ENCODE results near the gene TRIL. TPM values are rescaled to one million over a fixed set of nuclear protein-coding genes. Genes with fewer than 3 reads are reported as not detected.

TRIL gene
- total RNA-seq, 1 donor from 2014 or later, result 4.0 TPM

- H3K27me3 Mint-ChIP-seq (ENCODE audit: unreplicated experiment), result no peaks in the 10 kb centered on the region
- DNase-seq (ENCODE audit: extremely low spot score, unreplicated experiment), result no peak
- no peak overlapping the region for H3K4me3 Mint-ChIP-seq (ENCODE audit: unreplicated experiment)
- TF ChIP-seq CTCF (IDR thresholded peaks at IDR 0.05), result no peak
- no peaks in the 10 kb centered on the region for H3K36me3 Mint-ChIP-seq (ENCODE audit: unreplicated experiment)
- H3K27ac Mint-ChIP-seq (ENCODE audit: unreplicated experiment), result peak overlapping the region; percentile 81
- H3K4me1 Mint-ChIP-seq (ENCODE audit: unreplicated experiment), result peaks cover 25% of the 10 kb centered on the region
- H3K9me3 Mint-ChIP-seq (ENCODE audit: unreplicated experiment), result no peaks in the 10 kb centered on the region
Measured at GRCh38 chr7:28983396-28984190, 25.5 kb upstream of the TRIL start.

GRCh38 chr7:28981161-28981465, 23.0 kb upstream of the TRIL start:
- no peaks in the 10 kb centered on the region for H3K36me3 Mint-ChIP-seq (ENCODE audit: unreplicated experiment)
- no peaks in the 10 kb centered on the region for H3K27me3 Mint-ChIP-seq (ENCODE audit: unreplicated experiment)
- no peaks in the 10 kb centered on the region for H3K9me3 Mint-ChIP-seq (ENCODE audit: unreplicated experiment)
- no peak overlapping the region for H3K4me3 Mint-ChIP-seq (ENCODE audit: unreplicated experiment)
- no peak for TF ChIP-seq CTCF (IDR thresholded peaks at IDR 0.05)
- H3K4me1 Mint-ChIP-seq (ENCODE audit: unreplicated experiment), result peaks cover 20% of the 10 kb centered on the region
- H3K27ac Mint-ChIP-seq (ENCODE audit: unreplicated experiment), result no peak overlapping the region
- no peak for DNase-seq (ENCODE audit: extremely low spot score, unreplicated experiment)

- H3K4me1 Mint-ChIP-seq (ENCODE audit: unreplicated experiment), result peaks cover 18% of the 10 kb centered on the region
- H3K27ac Mint-ChIP-seq (ENCODE audit: unreplicated experiment), result no peak overlapping the region
- H3K4me3 Mint-ChIP-seq (ENCODE audit: unreplicated experiment), result no peak overlapping the region
- H3K36me3 Mint-ChIP-seq (ENCODE audit: unreplicated experiment), result no peaks in the 10 kb centered on the region
- TF ChIP-seq CTCF (IDR thresholded peaks at IDR 0.05), result no peak
- no peak for DNase-seq (ENCODE audit: extremely low spot score, unreplicated experiment)
- no peaks in the 10 kb centered on the region for H3K27me3 Mint-ChIP-seq (ENCODE audit: unreplicated experiment)
- no peaks in the 10 kb centered on the region for H3K9me3 Mint-ChIP-seq (ENCODE audit: unreplicated experiment)
Measured at GRCh38 chr7:28980451-28981160, 22.5 kb upstream of the TRIL start.

- H3K9me3 Mint-ChIP-seq (ENCODE audit: unreplicated experiment), result peaks cover 3% of the 10 kb centered on the region
- no peak for DNase-seq (ENCODE audit: extremely low spot score, unreplicated experiment)
- TF ChIP-seq CTCF (IDR thresholded peaks at IDR 0.05), result no peak
- peaks cover 10% of the 10 kb centered on the region for H3K4me1 Mint-ChIP-seq (ENCODE audit: unreplicated experiment)
- H3K27ac Mint-ChIP-seq (ENCODE audit: unreplicated experiment), result no peak overlapping the region
- H3K27me3 Mint-ChIP-seq (ENCODE audit: unreplicated experiment), result no peaks in the 10 kb centered on the region
- H3K36me3 Mint-ChIP-seq (ENCODE audit: unreplicated experiment), result no peaks in the 10 kb centered on the region
- H3K4me3 Mint-ChIP-seq (ENCODE audit: unreplicated experiment), result no peak overlapping the region
Measured at GRCh38 chr7:28979776-28980175, 21.6 kb upstream of the TRIL start.

GRCh38 chr7:28977881-28978280, 19.8 kb upstream of the TRIL start:
- Mint-ChIP-seq H3K27me3 (ENCODE audit: unreplicated experiment) (peaks cover under 1% of the 10 kb centered on the region), H3K9me3 (ENCODE audit: unreplicated experiment) (peaks cover 15% of the 10 kb centered on the region), H3K27ac (ENCODE audit: unreplicated experiment) (no peak overlapping the region), H3K4me3 (ENCODE audit: unreplicated experiment) (no peak overlapping the region), H3K4me1 (ENCODE audit: unreplicated experiment) (peaks cover 2% of the 10 kb centered on the region), H3K36me3 (ENCODE audit: unreplicated experiment) (no peaks in the 10 kb centered on the region)
- TF ChIP-seq CTCF (IDR thresholded peaks at IDR 0.05), result no peak
- DNase-seq (ENCODE audit: extremely low spot score, unreplicated experiment), result no peak
